ENCODE results near the gene EPHA3. TPM values are rescaled to one million over a fixed set of nuclear protein-coding genes. Genes with fewer than 3 reads are reported as not detected.

The EPHA3 gene
- total RNA-seq, 6 donors from 2014 or later, result 0.46 to 3.9 (median 0.79) TPM; not detected in 1

DNA sequence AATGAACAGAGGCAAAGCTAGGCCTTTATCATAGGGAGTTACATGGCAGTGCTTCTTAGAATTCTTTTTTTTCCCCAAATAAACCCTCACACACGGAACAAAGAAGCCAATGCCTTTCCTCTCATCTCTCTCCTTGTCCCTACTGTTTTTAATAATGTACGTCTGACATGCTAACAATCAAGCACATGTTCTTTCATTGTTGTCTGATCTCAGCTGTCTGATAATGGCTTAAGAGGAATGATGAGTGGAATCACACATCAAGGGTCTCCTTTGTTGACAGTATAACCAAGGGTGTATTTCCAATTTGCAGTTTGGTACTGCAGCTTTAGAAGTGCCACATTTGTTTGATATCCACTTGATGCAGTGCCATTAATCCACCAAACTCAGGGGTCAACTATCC, 34.8 kb upstream of the EPHA3 start:
- 58 to 62% methylated on average over 2 of the region's 2 CpGs for WGBS, 2 donors
- no peak for ATAC-seq (ENCODE audit: low FRiP score in 2 of 2)

DNA sequence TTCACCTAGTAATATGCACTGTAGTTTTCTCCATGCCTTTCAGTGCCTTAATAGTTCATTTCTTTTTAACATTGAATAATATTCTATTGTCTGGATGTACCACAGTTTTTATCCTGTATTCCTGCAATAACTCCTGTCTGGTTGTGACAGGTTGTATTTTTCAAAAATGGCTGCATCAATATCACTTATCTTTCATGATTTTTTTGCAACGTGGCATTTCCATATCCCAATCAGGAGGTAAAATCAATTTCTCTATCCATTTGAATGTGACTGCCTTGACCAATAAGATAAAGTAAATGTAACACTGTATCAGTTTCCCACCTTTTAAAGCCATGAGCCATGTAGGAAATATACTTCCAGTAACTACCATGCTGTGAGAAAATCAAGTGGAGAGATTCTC, 27.5 kb upstream of the EPHA3 start:
- TF ChIP-seq, protein P1, sequence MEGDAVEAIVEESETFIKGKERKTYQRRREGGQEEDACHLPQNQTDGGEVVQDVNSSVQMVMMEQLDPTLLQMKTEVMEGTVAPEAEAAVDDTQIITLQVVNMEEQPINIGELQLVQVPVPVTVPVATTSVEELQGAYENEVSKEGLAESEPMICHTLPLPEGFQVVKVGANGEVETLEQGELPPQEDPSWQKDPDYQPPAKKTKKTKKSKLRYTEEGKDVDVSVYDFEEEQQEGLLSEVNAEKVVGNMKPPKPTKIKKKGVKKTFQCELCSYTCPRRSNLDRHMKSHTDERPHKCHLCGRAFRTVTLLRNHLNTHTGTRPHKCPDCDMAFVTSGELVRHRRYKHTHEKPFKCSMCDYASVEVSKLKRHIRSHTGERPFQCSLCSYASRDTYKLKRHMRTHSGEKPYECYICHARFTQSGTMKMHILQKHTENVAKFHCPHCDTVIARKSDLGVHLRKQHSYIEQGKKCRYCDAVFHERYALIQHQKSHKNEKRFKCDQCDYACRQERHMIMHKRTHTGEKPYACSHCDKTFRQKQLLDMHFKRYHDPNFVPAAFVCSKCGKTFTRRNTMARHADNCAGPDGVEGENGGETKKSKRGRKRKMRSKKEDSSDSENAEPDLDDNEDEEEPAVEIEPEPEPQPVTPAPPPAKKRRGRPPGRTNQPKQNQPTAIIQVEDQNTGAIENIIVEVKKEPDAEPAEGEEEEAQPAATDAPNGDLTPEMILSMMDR (IDR thresholded peaks at IDR 0.05), result no peak
- TF ChIP-seq POLR2A (IDR thresholded peaks at IDR 0.05) (no peak), EP300 (IDR thresholded peaks at IDR 0.05) (no peak), POLR2AphosphoS5 (IDR thresholded peaks at IDR 0.05) (no peak)
- ATAC-seq (ENCODE audit: low FRiP score in 2 of 2) (no peak), DNase-seq (no peak)
- 74 to 79% methylated on average over 1 of the region's 1 CpG for WGBS, 2 donors
- no peaks in the 10 kb centered on the region for H3K9me3 ChIP-seq
- H3K4me3 ChIP-seq, result no peak overlapping the region
- no peaks in the 10 kb centered on the region for H3K36me3 ChIP-seq
- H3K27me3 ChIP-seq, result no peaks in the 10 kb centered on the region
- no peaks in the 10 kb centered on the region for H3K4me1 ChIP-seq
- no peak overlapping the region for H3K27ac ChIP-seq

More for the DNA sequence above, 34.8 kb upstream of the EPHA3 start:
- Histone ChIP-seq H3K4me3 (no peak overlapping the region), H3K9me3 (no peaks in the 10 kb centered on the region), H3K27ac (no peak overlapping the region), H3K4me1 (no peaks in the 10 kb centered on the region), H3K27me3 (no peaks in the 10 kb centered on the region), H3K36me3 (no peaks in the 10 kb centered on the region)
- TF ChIP-seq POLR2AphosphoS5 (IDR thresholded peaks at IDR 0.05) (no peak), POLR2A (IDR thresholded peaks at IDR 0.05) (no peak), EP300 (IDR thresholded peaks at IDR 0.05) (no peak)
- TF ChIP-seq, protein P1 (IDR thresholded peaks at IDR 0.05), result no peak
- no peak for DNase-seq

DNA sequence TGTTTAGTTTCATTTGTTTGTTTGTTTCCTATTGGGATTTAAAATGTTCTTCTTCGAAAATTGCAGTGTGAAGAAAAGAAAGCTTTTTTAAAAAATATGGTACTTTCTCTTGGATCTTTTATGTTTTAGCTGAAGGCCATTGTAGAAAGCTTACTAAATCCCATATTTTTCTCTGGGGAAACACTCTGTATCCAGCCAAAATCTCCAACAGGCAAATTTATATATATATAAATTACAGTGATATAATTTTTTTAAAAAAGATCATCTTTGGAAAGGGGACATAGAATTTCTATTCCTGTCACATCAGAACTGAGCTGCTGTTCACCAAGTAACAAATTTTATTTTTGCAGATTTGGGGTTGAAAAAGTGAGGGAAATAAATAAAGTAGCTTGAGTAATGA, 19.6 kb upstream of the EPHA3 start:
- no peaks in the 10 kb centered on the region for H3K27me3 ChIP-seq
- DNase-seq, result no peak
- WGBS, 2 donors, result 69 to 73% methylated on average over 1 of the region's 1 CpG
- no peak for ATAC-seq (ENCODE audit: low FRiP score in 2 of 2)
- H3K9me3 ChIP-seq, result no peaks in the 10 kb centered on the region
- H3K27ac ChIP-seq, result no peak overlapping the region
- no peaks in the 10 kb centered on the region for H3K36me3 ChIP-seq
- TF ChIP-seq, protein P1 (IDR thresholded peaks at IDR 0.05), result no peak
- no peak for TF ChIP-seq EP300 (IDR thresholded peaks at IDR 0.05)
- no peak for TF ChIP-seq POLR2A (IDR thresholded peaks at IDR 0.05)
- no peak overlapping the region for H3K4me3 ChIP-seq
- no peaks in the 10 kb centered on the region for H3K4me1 ChIP-seq

DNA sequence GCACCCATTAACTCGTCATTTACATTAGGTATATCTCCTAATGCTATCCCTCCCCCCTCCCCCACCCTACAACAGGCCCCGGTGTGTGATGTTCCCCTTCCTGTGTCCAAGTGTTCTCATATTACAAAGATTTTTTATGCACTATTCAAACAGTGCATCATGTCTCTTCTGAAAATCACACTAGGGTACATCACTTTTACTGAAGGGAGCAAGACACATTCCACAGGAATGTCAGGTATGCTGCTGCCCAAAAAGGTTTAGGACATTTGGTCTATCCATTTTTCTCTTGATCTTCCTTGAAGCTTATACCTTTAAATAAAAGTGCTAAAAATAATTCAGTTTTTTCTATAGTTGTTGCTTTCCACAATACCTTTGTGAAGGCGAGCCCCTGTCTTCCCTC, 9.2 kb upstream of the EPHA3 start:
- Histone ChIP-seq H3K4me3 (no peak overlapping the region), H3K36me3 (no peaks in the 10 kb centered on the region), H3K9me3 (no peaks in the 10 kb centered on the region), H3K27me3 (no peaks in the 10 kb centered on the region), H3K4me1 (no peaks in the 10 kb centered on the region), H3K27ac (no peak overlapping the region)
- DNase-seq, result no peak
- no peak for ATAC-seq (ENCODE audit: low FRiP score in 2 of 2)
- WGBS, 2 donors, result 78 to 81% methylated on average over 3 of the region's 3 CpGs
- TF ChIP-seq, protein P1 (IDR thresholded peaks at IDR 0.05), result no peak
- TF ChIP-seq POLR2A (IDR thresholded peaks at IDR 0.05) (no peak), POLR2AphosphoS5 (IDR thresholded peaks at IDR 0.05) (no peak), EP300 (IDR thresholded peaks at IDR 0.05) (no peak)

DNA sequence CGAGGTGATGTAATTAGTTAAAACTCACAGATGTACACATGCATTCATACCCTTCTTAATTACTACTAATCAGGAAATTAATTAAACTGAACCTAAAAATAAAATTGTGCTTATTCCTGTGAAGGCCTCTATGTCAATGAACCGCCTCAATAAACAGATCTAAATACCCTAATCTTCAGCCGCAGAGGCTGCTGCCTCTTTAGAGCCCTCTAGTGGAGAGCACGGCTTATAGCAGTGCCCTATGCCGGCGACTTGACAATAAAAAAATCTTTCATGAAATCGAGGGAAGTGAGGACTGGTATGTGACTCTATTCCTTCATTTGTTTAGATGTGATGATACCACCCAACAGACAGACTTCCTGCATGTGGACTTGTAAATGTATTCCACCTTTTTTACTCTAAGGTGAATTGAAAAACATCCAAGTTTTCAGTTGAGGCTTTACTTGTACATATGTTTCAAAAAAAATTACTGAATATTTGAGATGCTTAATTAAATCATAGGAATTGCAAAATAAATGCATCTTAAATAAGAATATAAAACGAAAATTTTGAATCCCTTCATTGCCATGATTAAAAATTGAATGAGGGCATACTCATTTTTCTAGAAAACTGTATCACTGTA, 8.3 kb upstream of the EPHA3 start:
- WGBS, 2 donors, result 16 to 18% methylated on average over 8 of the region's 8 CpGs
- Histone ChIP-seq H3K27ac (no peak overlapping the region), H3K9me3 (no peaks in the 10 kb centered on the region), H3K36me3 (no peaks in the 10 kb centered on the region), H3K4me1 (no peaks in the 10 kb centered on the region), H3K4me3 (no peak overlapping the region), H3K27me3 (no peaks in the 10 kb centered on the region)
- no peak for TF ChIP-seq POLR2A (IDR thresholded peaks at IDR 0.05)
- TF ChIP-seq, protein P1 (IDR thresholded peaks at IDR 0.05), result peak; percentile 27 to 78 (median 63)
- peak; percentile 73 to 90 for ATAC-seq (ENCODE audit: low FRiP score in 2 of 2)
- peak in 1 of 2 donors; percentile 22 for DNase-seq
